ENCODE results near the gene NOTUM. TPM values are rescaled to one million over a fixed set of nuclear protein-coding genes. Genes with fewer than 3 reads are reported as not detected.

The NOTUM gene
- total RNA-seq, 1 experiment from 2014 or later = not detected

DNA sequence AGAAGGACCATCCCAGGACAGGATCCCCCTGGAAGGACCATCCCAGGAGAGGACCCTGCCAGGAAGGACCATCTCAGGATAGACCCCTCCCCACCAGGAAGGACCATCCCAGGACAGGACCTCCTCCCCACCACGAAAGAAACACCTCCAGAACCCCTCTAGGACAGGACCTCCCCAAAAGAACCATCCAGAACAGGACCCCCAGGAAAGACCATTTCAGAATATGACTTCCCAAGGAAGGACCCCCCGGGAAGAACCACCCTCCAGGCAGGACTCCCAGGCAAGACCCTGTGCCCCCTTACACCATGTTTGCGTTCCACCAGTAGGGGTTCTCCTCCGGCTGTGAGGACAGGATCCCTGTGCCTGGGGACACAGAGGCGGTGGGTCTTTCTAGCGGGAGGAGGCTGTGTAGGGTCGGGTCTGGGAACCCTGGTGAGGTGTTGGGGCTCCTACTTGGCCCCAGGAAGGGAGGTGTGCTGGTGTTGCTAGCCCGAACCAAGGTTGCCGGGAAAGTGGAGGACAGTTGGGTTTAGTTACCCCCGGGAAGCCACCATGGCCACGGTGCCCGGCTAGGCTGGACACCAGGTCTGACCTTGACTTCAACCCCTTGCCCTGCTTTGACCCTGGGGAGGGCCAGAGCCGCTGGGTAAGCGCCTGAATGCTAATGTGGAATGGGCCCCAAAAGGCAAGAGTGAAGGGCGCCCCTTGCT lies 2.2 kb downstream of the NOTUM start:
- H3K27me3 ChIP-seq (ENCODE audit: low read length) = peaks cover 22% of the 10 kb centered on the region
- BruUV-seq (replicated peaks) = no TSS peak
- ATAC-seq (no peak), DNase-seq (no peak)
- H2AFZ ChIP-seq (ENCODE audit: low read length) = peak overlapping the region; percentile 68
- H3K9me3 ChIP-seq (ENCODE audit: low read length) = no peaks in the 10 kb centered on the region
- peak overlapping the region; percentile 78 for H3K4me2 ChIP-seq (ENCODE audit: low read length)
- POLR2A ChIA-PET (ENCODE audit: unreplicated experiment) = no interaction called here
- H3K79me2 ChIP-seq (ENCODE audit: low read length) = no peaks in the 10 kb centered on the region
- intact Hi-C loops (cut with micrococcal nuclease) = loop anchor here (1.0 kb wide), 1 partner anchor 63 kb away; no protein-coding TSS in a partner anchor
- no peaks in the 10 kb centered on the region for H3F3A ChIP-seq (ENCODE audit: low read length, unreplicated experiment)
- no peak overlapping the region for H3K27ac ChIP-seq (ENCODE audit: low read length)
- no peaks in the 10 kb centered on the region for H3K36me3 ChIP-seq (ENCODE audit: low read depth, low read length)
- H3K4me1 ChIP-seq (ENCODE audit: insufficient read depth, low read length) = no peaks in the 10 kb centered on the region
- CTCF ChIA-PET = interaction anchor here (0.7 to 2.0 kb wide), 7 partner anchors 33 to 94 kb away, joined by 3 to 40 read pairs (median 3); partner anchors contain the start of genes CENPX, DCXR, LRRC45 and PCYT2
- H3K9ac ChIP-seq (ENCODE audit: low read length) = no peak overlapping the region
- TF ChIP-seq, protein P1, sequence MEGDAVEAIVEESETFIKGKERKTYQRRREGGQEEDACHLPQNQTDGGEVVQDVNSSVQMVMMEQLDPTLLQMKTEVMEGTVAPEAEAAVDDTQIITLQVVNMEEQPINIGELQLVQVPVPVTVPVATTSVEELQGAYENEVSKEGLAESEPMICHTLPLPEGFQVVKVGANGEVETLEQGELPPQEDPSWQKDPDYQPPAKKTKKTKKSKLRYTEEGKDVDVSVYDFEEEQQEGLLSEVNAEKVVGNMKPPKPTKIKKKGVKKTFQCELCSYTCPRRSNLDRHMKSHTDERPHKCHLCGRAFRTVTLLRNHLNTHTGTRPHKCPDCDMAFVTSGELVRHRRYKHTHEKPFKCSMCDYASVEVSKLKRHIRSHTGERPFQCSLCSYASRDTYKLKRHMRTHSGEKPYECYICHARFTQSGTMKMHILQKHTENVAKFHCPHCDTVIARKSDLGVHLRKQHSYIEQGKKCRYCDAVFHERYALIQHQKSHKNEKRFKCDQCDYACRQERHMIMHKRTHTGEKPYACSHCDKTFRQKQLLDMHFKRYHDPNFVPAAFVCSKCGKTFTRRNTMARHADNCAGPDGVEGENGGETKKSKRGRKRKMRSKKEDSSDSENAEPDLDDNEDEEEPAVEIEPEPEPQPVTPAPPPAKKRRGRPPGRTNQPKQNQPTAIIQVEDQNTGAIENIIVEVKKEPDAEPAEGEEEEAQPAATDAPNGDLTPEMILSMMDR (conservative IDR thresholded peaks at IDR 0.05; ENCODE audit: low read depth, low read length) = no peak
- TF ChIP-seq EZH2phosphoT487 (IDR thresholded peaks at IDR 0.05; ENCODE audit: borderline replicate concordance, low read length) (no peak), EZH2 (IDR thresholded peaks at IDR 0.05; ENCODE audit: low read length, unreplicated experiment) (no peak)
- no peaks in the 10 kb centered on the region for H3K9me2 ChIP-seq (replicated peaks; ENCODE audit: low read length)
- peak overlapping the region; percentile 52; the same call in 1 of the 2 replicates for H3K4me3 ChIP-seq (ENCODE audit: low read length)
- H4K20me1 ChIP-seq (ENCODE audit: low read length) = no peaks in the 10 kb centered on the region

DNA sequence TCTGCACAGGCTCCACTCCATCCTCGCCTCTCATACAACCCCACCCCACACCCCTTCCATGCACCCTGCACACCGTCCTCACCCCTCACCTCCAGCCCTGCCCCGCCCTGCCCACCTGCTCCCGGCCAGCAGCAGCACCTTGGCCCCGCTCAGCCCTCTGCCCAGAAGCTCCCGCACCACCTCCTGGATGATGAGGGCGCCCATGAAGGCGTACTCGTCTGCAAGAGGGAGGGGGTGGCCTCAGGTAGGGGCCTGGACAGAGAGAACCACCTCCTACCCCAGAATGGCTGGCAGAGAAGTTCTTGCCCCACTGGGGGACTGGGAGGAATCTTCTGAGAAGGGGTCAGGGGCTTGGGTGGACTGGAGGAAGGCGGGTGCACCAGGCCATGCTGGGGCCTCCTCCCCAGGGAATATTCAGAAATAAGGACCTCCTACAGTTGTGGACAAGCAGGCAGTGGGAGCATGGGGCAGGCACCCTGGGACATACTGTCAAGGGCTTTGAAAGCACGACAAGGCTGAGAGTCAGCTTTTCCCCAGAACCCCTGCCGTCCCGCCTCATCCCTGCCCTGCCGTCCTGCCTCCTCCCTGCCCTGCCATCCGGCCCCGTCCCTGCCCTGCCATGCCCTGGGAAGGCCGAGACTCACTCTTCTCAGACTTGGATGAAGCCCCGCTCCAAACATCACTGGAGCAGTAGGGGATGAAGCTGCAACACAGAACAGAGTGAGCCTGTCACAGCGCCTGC lies 3.1 kb downstream of the NOTUM start:
- intact Hi-C loops (cut with micrococcal nuclease) = no loop called here
- no peak overlapping the region for H3K4me2 ChIP-seq (ENCODE audit: low read length)
- no peak for DNase-seq
- H3K36me3 ChIP-seq (ENCODE audit: low read depth, low read length) = no peaks in the 10 kb centered on the region
- no peaks in the 10 kb centered on the region for H3K79me2 ChIP-seq (ENCODE audit: low read length)
- H3F3A ChIP-seq (ENCODE audit: low read length, unreplicated experiment) = no peaks in the 10 kb centered on the region
- H3K27me3 ChIP-seq (ENCODE audit: low read length) = peaks cover 22% of the 10 kb centered on the region
- no peaks in the 10 kb centered on the region for H3K4me1 ChIP-seq (ENCODE audit: insufficient read depth, low read length)
- H3K4me3 ChIP-seq (ENCODE audit: low read length) = no peak overlapping the region
- TF ChIP-seq EZH2phosphoT487 (IDR thresholded peaks at IDR 0.05; ENCODE audit: borderline replicate concordance, low read length) (no peak), EZH2 (IDR thresholded peaks at IDR 0.05; ENCODE audit: low read length, unreplicated experiment) (no peak)
- TF ChIP-seq, protein P1 (conservative IDR thresholded peaks at IDR 0.05; ENCODE audit: low read depth, low read length) = no peak
- H3K9ac ChIP-seq (ENCODE audit: low read length) = no peak overlapping the region
- no peak overlapping the region for H2AFZ ChIP-seq (ENCODE audit: low read length)
- no peak overlapping the region for H3K27ac ChIP-seq (ENCODE audit: low read length)
- no TSS peak for BruUV-seq (replicated peaks)
- no peaks in the 10 kb centered on the region for H3K9me3 ChIP-seq (ENCODE audit: low read length)
- no peaks in the 10 kb centered on the region for H4K20me1 ChIP-seq (ENCODE audit: low read length)
- CTCF ChIA-PET = no interaction called here
- no peaks in the 10 kb centered on the region for H3K9me2 ChIP-seq (replicated peaks; ENCODE audit: low read length)
- ATAC-seq = no peak
- POLR2A ChIA-PET (ENCODE audit: unreplicated experiment) = no interaction called here
